OCI-LY1 (cell line): Measurements from ENCODE around the gene DRC1.

ENCODE experiments used
- H2AFZ ChIP-seq: fragments of 200-600 bp; sonication (generic), shearing (Covaris generic); 2 replicates; pipeline ENCODE4 v1.6.0; 2014; ENCODE audit warnings: antibody characterized with exemption, mild to moderate bottlenecking, low read length
- H3F3A ChIP-seq: fragments of 200-600 bp; sonication (generic), shearing (Covaris generic); 2 replicates; pipeline ENCODE4 v1.6.0; 2014; ENCODE audit warnings: mild to moderate bottlenecking, antibody characterized with exemption, low read length, moderate library complexity; ENCODE audit not compliant: insufficient read depth
- H3K27ac ChIP-seq: fragments of 200-600 bp; sonication (generic); 2 replicates; pipeline ENCODE4 v1.5.1; 2014; ENCODE audit warnings: low read length, mixed run types, mild to moderate bottlenecking, low read depth; ENCODE audit not compliant: poor library complexity, severe bottlenecking
- H3K27me3 ChIP-seq: fragments of 200-600 bp; sonication (generic); 2 replicates; pipeline ENCODE4 v1.6.0; 2014; ENCODE audit warnings: antibody characterized with exemption, mild to moderate bottlenecking, low read length, moderate library complexity; ENCODE audit not compliant: insufficient read depth
- H3K36me3 ChIP-seq: fragments of 200-600 bp; sonication (generic); 2 replicates; pipeline ENCODE4 v1.6.1; 2014; ENCODE audit warnings: mild to moderate bottlenecking, antibody characterized with exemption, low read length, moderate library complexity, mixed read lengths; ENCODE audit not compliant: insufficient read depth
- H3K4me1 ChIP-seq: fragments of 200-600 bp; sonication (generic); 2 replicates; pipeline ENCODE4 v1.5.1; 2014; ENCODE audit warnings: mild to moderate bottlenecking, low read length, moderate library complexity; ENCODE audit not compliant: insufficient read depth, severe bottlenecking
- H3K4me2 ChIP-seq: fragments of 200-600 bp; sonication (generic), shearing (Covaris generic); 2 replicates; pipeline ENCODE4 v1.6.1; 2014; ENCODE audit warnings: low read length
- H3K4me3 ChIP-seq: fragments of 200-600 bp; sonication (generic); 2 replicates; pipeline ENCODE4 v1.5.1; 2014; ENCODE audit warnings: low read length, low read depth, mild to moderate bottlenecking, mixed read lengths; ENCODE audit not compliant: poor library complexity, severe bottlenecking
- H3K79me2 ChIP-seq: fragments of 200-600 bp; shearing (Covaris generic); 2 replicates; pipeline ENCODE4 v1.6.1; 2016; ENCODE audit warnings: mixed run types, low read length, mixed read lengths; ENCODE audit not compliant: insufficient read depth
- H3K9ac ChIP-seq: fragments of 200-600 bp; sonication (generic), shearing (Covaris generic); 2 replicates; pipeline ENCODE4 v1.6.1; 2014; ENCODE audit warnings: mild to moderate bottlenecking, low read length, mixed read lengths
- H3K9me2 ChIP-seq: fragments of 200-600 bp; sonication (generic), shearing (Covaris generic); 2 replicates; pipeline ENCODE4 v1.6.1; 2014; ENCODE audit warnings: low read depth, mild to moderate bottlenecking, low read length, mixed read lengths
- H3K9me3 ChIP-seq: fragments of 200-600 bp; shearing (Covaris generic); 2 replicates; pipeline ENCODE4 v1.6.1; 2014; ENCODE audit warnings: low read length, mixed read lengths
- H4K20me1 ChIP-seq: fragments of 200-600 bp; sonication (generic), shearing (Covaris generic); 2 replicates; pipeline ENCODE4 v1.6.0; 2016; ENCODE audit warnings: mild to moderate bottlenecking, low read length; ENCODE audit not compliant: insufficient read depth
- CTCF ChIP-seq: fragments of 200-600 bp; sonication (generic), shearing (Covaris generic); IDR thresholded peaks from 2 replicates; pipeline ENCODE4 v1.5.1; 2017; ENCODE audit warnings: mild to moderate bottlenecking, antibody characterized with exemption, low read length, moderate library complexity, mixed read lengths
- EZH2 ChIP-seq: fragments of 200-600 bp; sonication (generic), shearing (Covaris generic); IDR thresholded peaks from 2 replicates; pipeline ENCODE4 v1.8.0; 2017; ENCODE audit warnings: borderline replicate concordance, mixed run types, mild to moderate bottlenecking, antibody characterized with exemption, low read length, moderate library complexity, mixed read lengths

The DRC1 gene

DNA sequence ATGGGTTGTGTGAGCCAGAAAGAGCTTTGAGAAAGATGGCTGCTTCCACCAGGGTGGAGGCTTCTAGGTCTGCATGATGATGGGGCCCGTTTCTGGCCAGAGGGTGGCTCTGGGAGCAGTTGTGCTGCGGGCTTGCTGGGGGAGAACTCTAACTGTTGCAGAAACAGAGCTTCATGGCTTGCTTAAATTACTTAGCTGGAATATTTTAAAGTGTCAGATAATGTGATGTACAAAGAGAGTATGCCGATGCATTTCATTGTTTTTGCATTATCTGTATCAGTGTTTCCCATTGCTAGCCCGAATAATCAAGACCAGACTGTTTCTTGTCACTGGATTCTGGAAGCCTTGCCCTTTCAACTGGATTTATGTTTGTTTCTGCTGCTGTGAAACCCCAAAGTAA is 6.3 kb upstream of the DRC1 start:
- Histone ChIP-seq H2AFZ (no peak overlapping the region), H3K79me2 (no peaks in the 10 kb centered on the region), H3K36me3 (peaks cover 9% of the 10 kb centered on the region; the same call in 1 of the 2 replicates), H4K20me1 (no peaks in the 10 kb centered on the region), H3F3A (no peaks in the 10 kb centered on the region), H3K27ac (no peak overlapping the region), H3K9me3 (no peaks in the 10 kb centered on the region), H3K27me3 (no peaks in the 10 kb centered on the region), H3K4me1 (no peaks in the 10 kb centered on the region), H3K4me2 (no peak overlapping the region), H3K9ac (no peak overlapping the region), H3K4me3 (no peak overlapping the region), H3K9me2 (no peaks in the 10 kb centered on the region)
- no peak for TF ChIP-seq CTCF
- TF ChIP-seq EZH2, result no peak

- no peak overlapping the region for H3K4me2 ChIP-seq
- no peaks in the 10 kb centered on the region for H3F3A ChIP-seq
- no peaks in the 10 kb centered on the region for H4K20me1 ChIP-seq
- H3K9ac ChIP-seq, result no peak overlapping the region
- no peak overlapping the region for H2AFZ ChIP-seq
- no peaks in the 10 kb centered on the region for H3K27me3 ChIP-seq
- H3K4me3 ChIP-seq, result no peak overlapping the region
- H3K4me1 ChIP-seq, result no peaks in the 10 kb centered on the region
- H3K9me2 ChIP-seq, result no peaks in the 10 kb centered on the region
- H3K27ac ChIP-seq, result no peak overlapping the region
- TF ChIP-seq EZH2 (no peak), CTCF (no peak)
- no peaks in the 10 kb centered on the region for H3K79me2 ChIP-seq
- H3K36me3 ChIP-seq, result peaks cover 3% of the 10 kb centered on the region; the same call in 1 of the 2 replicates
- no peaks in the 10 kb centered on the region for H3K9me3 ChIP-seq
Measured at GRCh38 chr2:26396734-26397298, 4.9 kb upstream of the DRC1 start.

DNA sequence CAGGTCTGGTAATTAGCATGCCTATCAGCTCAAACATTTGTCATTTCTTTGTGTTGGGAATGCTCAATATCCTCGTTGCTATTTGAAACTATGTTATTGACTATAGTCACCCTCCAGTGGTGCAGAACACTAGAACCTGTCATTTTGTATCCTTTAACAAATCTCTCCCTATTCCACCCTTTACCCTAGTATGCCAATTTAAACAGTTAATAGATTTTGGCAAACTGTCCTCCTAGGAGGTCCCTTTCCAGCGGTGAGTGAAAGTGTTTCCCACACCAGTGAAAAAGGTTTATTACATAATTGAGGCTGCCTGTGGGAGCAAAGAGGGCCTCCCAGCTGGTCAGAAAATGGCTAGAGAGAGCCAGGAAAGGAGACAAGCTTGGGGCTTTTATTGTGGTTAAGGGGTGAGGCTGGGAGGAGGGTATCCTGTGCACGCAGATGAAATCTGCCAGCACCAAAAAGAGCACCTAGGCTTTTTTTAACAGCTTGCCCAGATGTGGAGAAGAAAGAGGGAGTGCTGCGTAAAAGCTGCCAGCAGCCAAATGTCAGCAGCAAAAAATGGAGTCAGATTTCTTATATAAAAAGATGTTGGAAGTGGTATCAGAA is 1.8 kb upstream of the DRC1 start:
- no peak overlapping the region for H3K4me2 ChIP-seq
- TF ChIP-seq CTCF (no peak), EZH2 (no peak)
- H3K27ac ChIP-seq, result no peak overlapping the region

More for the DNA sequence above, 1.8 kb upstream of the DRC1 start:
- H4K20me1 ChIP-seq, result no peaks in the 10 kb centered on the region
- H3K4me1 ChIP-seq, result no peaks in the 10 kb centered on the region
- no peaks in the 10 kb centered on the region for H3K27me3 ChIP-seq
- no peak overlapping the region for H2AFZ ChIP-seq
- no peak overlapping the region for H3K9ac ChIP-seq
- H3K4me3 ChIP-seq, result no peak overlapping the region
- no peaks in the 10 kb centered on the region for H3F3A ChIP-seq
- H3K36me3 ChIP-seq, result 0 out of 2 replicates have a peak, but pooled peaks cover 3% of the 10 kb centered on the region
- no peaks in the 10 kb centered on the region for H3K9me2 ChIP-seq
- H3K9me3 ChIP-seq, result no peaks in the 10 kb centered on the region
- H3K79me2 ChIP-seq, result no peaks in the 10 kb centered on the region
